Peyer's patch (tissue), 4 donors: ENCODE data around the gene HAGH. TPM values are rescaled to one million over a fixed set of nuclear protein-coding genes. Genes with fewer than 3 reads are reported as not detected.

Source experiments
- DNase-seq, 3 donors: peaks; one replicate each; pipeline ENCODE4 v3.0.0-alpha.2; 2017 to 2019
- H3K27ac ChIP-seq, 4 donors: fragments of 200-600 bp; sonication (generic); one replicate each; pipeline ENCODE4 v1.5.1; 2016 to 2019
- H3K27me3 ChIP-seq, 2 donors: fragments of 200-600 bp; sonication (generic); one replicate each; pipeline ENCODE4 v1.5.1; 2019
- H3K36me3 ChIP-seq, 3 donors: fragments of 200-600 bp; sonication (generic); one replicate each; pipeline ENCODE4 v1.5.1; 2016 to 2019
- H3K4me1 ChIP-seq, 4 donors: fragments of 200-600 bp; sonication (generic); one replicate each; pipeline ENCODE4 v1.5.1; 2016 to 2019
- H3K4me3 ChIP-seq, 4 donors: fragments of 200-600 bp; sonication (generic); 1 replicate in 3 of 4; 2 replicates in 1 of 4; pipeline ENCODE4 v1.5.1; 2016 to 2019; ENCODE audit warnings: mild to moderate bottlenecking in 1 of 4
- H3K9me3 ChIP-seq, 4 donors: fragments of 200-600 bp; sonication (generic); one replicate each; pipeline ENCODE4 v1.5.1; 2016 to 2019; ENCODE audit warnings: mild to moderate bottlenecking in 1 of 4
- POLR2A ChIP-seq, 2 donors: fragments of 450-650 bp; IDR thresholded peaks; one replicate each; pipeline ENCODE4 v1.5.1; 2017; ENCODE audit warnings: antibody characterized with exemption in 2 of 2, mild to moderate bottlenecking in 2 of 2, moderate library complexity in 2 of 2
- total RNA-seq, 4 donors: library from RNA; depleted of rRNA; stranded (reverse); fragments of >200 nt; gene quantifications; one replicate each; pipeline ENCODE4 v1.1.0, GENCODE V29; 2016
- TF ChIP-seq, protein P1 (sequence below), 6 experiments: fragments of 450-650 bp in 4 of 6; fragments of 200-600 bp in 2 of 6; sonication (generic) in 1 of 6; IDR thresholded peaks; one replicate each; pipeline ENCODE4 v1.5.1; 2017 to 2019; ENCODE audit warnings: antibody characterized with exemption in 6 of 6, mild to moderate bottlenecking in 3 of 6, moderate library complexity in 1 of 6

HAGH gene
- total RNA-seq, 4 donors from 2014 or later: 105 to 187 (median 155) TPM

DNA sequence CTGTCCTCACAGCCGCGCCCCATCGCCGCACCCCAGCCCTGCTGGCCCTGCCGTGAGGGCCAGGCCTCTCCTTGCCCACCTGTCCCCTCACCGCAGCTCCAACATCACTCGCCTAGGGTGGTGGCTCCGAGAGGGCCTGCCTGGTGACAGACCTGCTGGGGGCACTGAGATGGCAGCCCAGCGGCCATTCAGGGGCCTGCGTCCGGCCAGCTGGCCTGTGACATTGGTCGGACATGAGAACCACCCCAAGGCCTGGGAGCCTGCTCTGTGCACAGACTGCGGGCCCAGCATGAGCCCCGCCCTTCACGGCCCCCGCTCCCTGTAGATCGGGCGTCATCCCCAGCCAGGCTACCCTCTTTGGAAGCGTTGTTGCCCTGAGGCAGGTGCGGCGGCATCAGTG, 67.1 kb downstream of the HAGH start:
- H3K4me3 ChIP-seq: no peak overlapping the region
- H3K36me3 ChIP-seq: peaks cover 0 to 59% (median 0%) of the 10 kb centered on the region in 3 donors
- TF ChIP-seq, protein P1, sequence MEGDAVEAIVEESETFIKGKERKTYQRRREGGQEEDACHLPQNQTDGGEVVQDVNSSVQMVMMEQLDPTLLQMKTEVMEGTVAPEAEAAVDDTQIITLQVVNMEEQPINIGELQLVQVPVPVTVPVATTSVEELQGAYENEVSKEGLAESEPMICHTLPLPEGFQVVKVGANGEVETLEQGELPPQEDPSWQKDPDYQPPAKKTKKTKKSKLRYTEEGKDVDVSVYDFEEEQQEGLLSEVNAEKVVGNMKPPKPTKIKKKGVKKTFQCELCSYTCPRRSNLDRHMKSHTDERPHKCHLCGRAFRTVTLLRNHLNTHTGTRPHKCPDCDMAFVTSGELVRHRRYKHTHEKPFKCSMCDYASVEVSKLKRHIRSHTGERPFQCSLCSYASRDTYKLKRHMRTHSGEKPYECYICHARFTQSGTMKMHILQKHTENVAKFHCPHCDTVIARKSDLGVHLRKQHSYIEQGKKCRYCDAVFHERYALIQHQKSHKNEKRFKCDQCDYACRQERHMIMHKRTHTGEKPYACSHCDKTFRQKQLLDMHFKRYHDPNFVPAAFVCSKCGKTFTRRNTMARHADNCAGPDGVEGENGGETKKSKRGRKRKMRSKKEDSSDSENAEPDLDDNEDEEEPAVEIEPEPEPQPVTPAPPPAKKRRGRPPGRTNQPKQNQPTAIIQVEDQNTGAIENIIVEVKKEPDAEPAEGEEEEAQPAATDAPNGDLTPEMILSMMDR (IDR thresholded peaks at IDR 0.05): no peak
- TF ChIP-seq POLR2A (IDR thresholded peaks at IDR 0.05): no peak
- no peaks in the 10 kb centered on the region for H3K27me3 ChIP-seq
- peaks cover 0 to 9% (median 3%) of the 10 kb centered on the region in 4 donors for H3K4me1 ChIP-seq
- no peaks in the 10 kb centered on the region for H3K9me3 ChIP-seq
- DNase-seq: peak in 1 of 3 donors; percentile 43
- H3K27ac ChIP-seq: no peak overlapping the region

DNA sequence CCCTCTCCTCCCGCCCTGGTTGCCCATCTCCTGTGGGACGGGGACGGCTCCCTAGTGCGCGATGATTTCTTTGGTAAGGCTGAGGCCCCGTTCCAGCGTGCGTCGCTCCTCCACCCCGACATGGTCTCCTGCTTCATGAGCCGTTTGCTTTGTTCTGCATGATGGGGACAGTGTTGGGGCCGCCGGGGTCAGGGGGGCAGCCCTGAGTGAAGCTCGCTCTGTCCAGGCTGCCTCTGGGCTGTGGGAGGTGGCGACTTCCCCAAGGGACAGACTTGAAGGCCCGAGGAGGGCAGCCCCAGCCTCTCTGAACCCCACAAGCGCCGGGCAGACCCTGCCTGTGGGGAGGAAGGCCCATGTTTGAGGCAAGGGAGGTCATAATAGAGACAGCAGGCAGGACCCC, 67.7 kb downstream of the HAGH start:
- TF ChIP-seq, protein P1 (IDR thresholded peaks at IDR 0.05): no peak
- TF ChIP-seq POLR2A (IDR thresholded peaks at IDR 0.05): no peak
- peaks cover 0 to 9% (median 3%) of the 10 kb centered on the region in 4 donors for H3K4me1 ChIP-seq
- peaks cover 0 to 53% (median 0%) of the 10 kb centered on the region in 3 donors for H3K36me3 ChIP-seq
- no peaks in the 10 kb centered on the region for H3K27me3 ChIP-seq
- no peak overlapping the region for H3K27ac ChIP-seq
- H3K4me3 ChIP-seq: no peak overlapping the region
- DNase-seq: no peak
- H3K9me3 ChIP-seq: no peaks in the 10 kb centered on the region

DNA sequence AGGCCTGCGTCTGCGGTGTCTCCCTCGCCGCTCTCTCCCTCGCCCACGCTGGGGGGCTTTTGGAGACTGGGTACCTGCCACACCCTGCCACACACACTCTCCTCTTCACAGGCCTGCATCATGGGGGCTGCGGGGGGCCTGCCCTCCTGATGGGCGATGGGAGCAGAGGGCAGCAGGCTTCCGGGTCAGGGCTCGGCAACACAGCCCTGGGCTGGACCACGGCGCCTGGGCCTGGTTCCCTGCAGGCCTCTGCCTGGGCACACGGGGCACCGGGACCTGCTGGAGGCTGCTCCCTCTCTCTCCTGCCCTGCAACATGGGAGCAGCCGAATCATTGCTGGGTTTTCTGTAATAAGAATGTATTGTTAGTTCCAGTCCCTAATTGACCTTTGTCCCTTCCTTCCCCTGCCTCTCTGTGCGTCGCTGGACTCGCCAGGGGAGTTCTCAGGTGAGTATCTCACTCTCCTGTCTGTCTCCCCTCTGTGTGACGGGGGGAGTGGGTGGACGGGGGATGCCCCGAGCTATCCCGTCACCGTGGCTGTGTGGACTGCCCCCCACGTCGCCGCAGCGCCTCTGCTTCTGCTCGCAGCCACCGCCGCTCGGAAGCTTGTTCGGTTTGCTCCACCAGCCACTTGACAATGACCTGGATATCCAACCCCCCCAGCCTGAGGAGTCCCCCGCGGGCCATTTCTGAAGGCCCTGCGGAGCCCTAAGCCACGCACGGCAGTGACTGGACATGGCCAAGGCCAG, 68.7 kb downstream of the HAGH start:
- peaks cover 0 to 9% (median 3%) of the 10 kb centered on the region in 4 donors for H3K4me1 ChIP-seq
- peak in 1 of 3 donors; percentile 70 for DNase-seq
- H3K4me3 ChIP-seq: peak overlapping the region in 2 of 4 donors; percentile 8 to 25
- peak; percentile 7 to 24 for TF ChIP-seq POLR2A (IDR thresholded peaks at IDR 0.05)
- TF ChIP-seq, protein P1 (IDR thresholded peaks at IDR 0.05): no peak
- H3K36me3 ChIP-seq: peaks cover 0 to 47% (median 0%) of the 10 kb centered on the region in 3 donors
- no peaks in the 10 kb centered on the region for H3K9me3 ChIP-seq
- H3K27me3 ChIP-seq: no peaks in the 10 kb centered on the region
- H3K27ac ChIP-seq: peak overlapping the region in 3 of 4 donors; percentile 51 to 84 (median 68)

Other genes with a start within 250 kb of the HAGH start
- 10 to 100 TPM in 3 of 4 donors, 1 to 10 TPM in 1; 7.5 to 21.6 (median 18.4) TPM for gene IFT140, start 214.8 kb downstream of the HAGH start, total RNA-seq
- gene CRAMP1, start 214.5 kb downstream of the HAGH start, total RNA-seq: 10 to 100 TPM; 16.5 to 37.1 (median 20.0) TPM
- gene JPT2, start 148.5 kb downstream of the HAGH start, total RNA-seq: 10 to 100 TPM; 22.7 to 32.3 (median 25.0) TPM
- gene MAPK8IP3, start 120.6 kb downstream of the HAGH start, total RNA-seq: 100 to 1,000 TPM in 3 of 4 donors, 10 to 100 TPM in 1; 78.1 to 456 (median 193) TPM
- gene NME3, start 55.3 kb downstream of the HAGH start, total RNA-seq: 100 to 1,000 TPM in 3 of 4 donors, 10 to 100 TPM in 1; 69.3 to 150 (median 126) TPM
- 10 to 100 TPM; 54.6 to 99.9 (median 67.0) TPM for gene EME2, start 54.0 kb downstream of the HAGH start, total RNA-seq
- 100 to 1,000 TPM in 1 of 4 donors, 10 to 100 TPM in 3; 67.6 to 114 (median 82.3) TPM for gene MRPS34, start 53.7 kb downstream of the HAGH start, total RNA-seq
- 100 to 1,000 TPM in 2 of 4 donors, 10 to 100 TPM in 2; 76.4 to 148 (median 102) TPM for gene SPSB3, start 44.3 kb downstream of the HAGH start, total RNA-seq
- 10 to 100 TPM; 47.1 to 99.9 (median 59.3) TPM for gene NUBP2, start 43.9 kb downstream of the HAGH start, total RNA-seq
- gene IGFALS, start 33.1 kb downstream of the HAGH start, total RNA-seq: under 1 TPM in 1 of 4 donors, not detected in 3; 0.35 TPM
- gene FAHD1, start 381 bp upstream of the HAGH start, total RNA-seq: 100 to 1,000 TPM; 107 to 188 (median 152) TPM
- gene MEIOB, start 45.3 kb upstream of the HAGH start, total RNA-seq: not detected
- gene HS3ST6, start 91.6 kb upstream of the HAGH start, total RNA-seq: not detected
- gene MSRB1, start 116.4 kb upstream of the HAGH start, total RNA-seq: 10 to 100 TPM; 17.3 to 46.6 (median 38.3) TPM
- gene RPL3L, start 127.9 kb upstream of the HAGH start, total RNA-seq: not detected
- gene NDUFB10, start 132.7 kb upstream of the HAGH start, total RNA-seq: 100 to 1,000 TPM in 3 of 4 donors, 10 to 100 TPM in 1; 55.3 to 373 (median 236) TPM
- gene RPS2, start 138.0 kb upstream of the HAGH start, total RNA-seq: 1,000 to 10,000 TPM in 3 of 4 donors, 100 to 1,000 TPM in 1; 736 to 1,881 (median 1,543) TPM
- not detected for gene RNF151, start 140.0 kb upstream of the HAGH start, total RNA-seq
- gene TBL3, start 145.2 kb upstream of the HAGH start, total RNA-seq: 10 to 100 TPM; 19.8 to 50.8 (median 39.1) TPM
- gene NOXO1, start 154.6 kb upstream of the HAGH start, total RNA-seq: 10 to 100 TPM in 3 of 4 donors, 1 to 10 TPM in 1; 8.6 to 23.1 (median 11.3) TPM
- gene GFER, start 157.4 kb upstream of the HAGH start, total RNA-seq: 100 to 1,000 TPM in 1 of 4 donors, 10 to 100 TPM in 3; 31.4 to 102 (median 83.1) TPM
- gene SYNGR3, start 163.1 kb upstream of the HAGH start, total RNA-seq: 1 to 10 TPM in 3 of 4 donors, not detected in 1; 1.3 to 3.9 (median 3.3) TPM
- gene ZNF598, start 183.0 kb upstream of the HAGH start, total RNA-seq: 10 to 100 TPM; 48.5 to 84.0 (median 51.4) TPM
- 1 to 10 TPM in 2 of 4 donors, not detected in 2; 2.8 to 9.1 TPM for gene NPW, start 193.0 kb upstream of the HAGH start, total RNA-seq
- 100 to 1,000 TPM in 1 of 4 donors, 10 to 100 TPM in 3; 21.5 to 104 (median 30.2) TPM for gene NHERF2, start 200.1 kb upstream of the HAGH start, total RNA-seq
- 10 to 100 TPM; 14.9 to 28.8 (median 19.9) TPM for gene NTHL1, start 221.0 kb upstream of the HAGH start, total RNA-seq
- 100 to 1,000 TPM in 3 of 4 donors, 10 to 100 TPM in 1; 98.4 to 220 (median 141) TPM for gene TSC2, start 221.2 kb upstream of the HAGH start, total RNA-seq